OCI-M2 (cell line): ENCODE measurements around the gene ZRSR2.
"Not testable (repeated sequence)": the region's sequence is repeated elsewhere in the genome, so short reads cannot be mapped to it uniquely, and the experiment has no call there.

Source experiments
- DNase-seq: peaks from one replicate; lab custom pipeline; 2025; ENCODE audit not compliant: unreplicated experiment; lab: John Stamatoyannopoulos, UW

The ZRSR2 gene

DNA sequence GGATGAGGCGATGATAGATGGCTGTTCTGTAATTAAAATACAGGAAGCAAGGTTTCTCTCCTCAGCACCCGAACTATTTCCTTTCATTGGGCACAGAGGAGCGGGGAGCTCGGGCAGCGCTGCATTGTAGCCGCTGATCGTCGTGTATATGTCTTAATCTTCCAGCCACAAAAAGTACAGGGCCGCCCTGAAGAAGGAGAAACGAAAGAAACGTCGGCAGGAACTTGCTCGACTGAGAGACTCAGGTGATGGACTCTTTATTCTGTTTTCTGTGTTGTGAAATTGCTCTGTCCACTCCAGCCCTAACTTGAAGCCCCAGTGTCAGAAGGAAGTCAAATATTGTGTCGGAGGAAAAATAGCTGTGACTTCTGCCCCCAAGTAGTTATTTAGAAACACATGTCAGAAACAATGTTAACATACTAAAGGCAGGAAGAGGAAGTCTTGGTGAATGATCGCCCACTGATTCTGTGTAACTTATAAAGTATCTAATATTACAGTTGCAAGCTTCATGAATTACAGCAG is 546 bp downstream of the ZRSR2 start:
- DNase-seq, result peak; percentile 30

DNA sequence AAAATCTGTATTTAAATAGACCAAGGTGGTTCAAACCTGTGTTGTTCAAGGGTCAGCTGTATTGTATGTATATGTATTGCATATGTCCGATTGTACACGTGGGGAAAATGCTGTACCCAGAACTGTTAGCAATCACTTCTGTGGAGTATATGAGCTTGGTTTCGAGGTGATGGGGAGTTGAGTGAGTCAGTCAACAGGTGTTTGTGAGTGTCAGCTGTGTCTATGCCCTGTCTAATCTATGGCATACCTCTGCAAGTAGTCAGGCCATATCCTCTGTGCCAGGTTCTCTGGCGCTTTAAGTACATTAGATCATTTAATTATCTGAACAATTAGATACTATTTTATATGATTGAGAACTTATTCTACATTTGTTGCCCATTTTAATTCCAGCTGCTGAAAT is 7.4 kb downstream of the ZRSR2 start:
- no peak for DNase-seq

- no peak for DNase-seq
Measured at GRCh38 chrX:15804563-15804962, 14.3 kb downstream of the ZRSR2 start.

DNA sequence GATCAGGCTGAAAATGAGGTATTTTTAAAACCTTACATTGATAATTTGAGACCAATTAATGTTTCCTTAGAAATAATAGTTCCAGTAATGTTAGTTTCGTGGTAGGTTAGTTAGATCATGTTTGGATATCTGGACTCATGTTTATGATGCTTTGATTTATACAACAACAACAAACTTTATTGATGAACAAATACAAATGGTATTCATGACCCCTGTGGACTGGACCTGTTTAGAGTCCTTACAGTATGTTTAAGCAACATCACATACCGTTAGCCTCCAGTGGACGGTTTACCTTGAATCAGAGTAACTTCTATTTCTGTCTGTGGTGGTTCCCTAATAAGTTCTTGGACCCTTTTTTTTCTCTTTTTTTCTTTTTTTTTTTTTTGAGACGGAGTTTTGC is 18.0 kb downstream of the ZRSR2 start:
- no peak for DNase-seq

DNA sequence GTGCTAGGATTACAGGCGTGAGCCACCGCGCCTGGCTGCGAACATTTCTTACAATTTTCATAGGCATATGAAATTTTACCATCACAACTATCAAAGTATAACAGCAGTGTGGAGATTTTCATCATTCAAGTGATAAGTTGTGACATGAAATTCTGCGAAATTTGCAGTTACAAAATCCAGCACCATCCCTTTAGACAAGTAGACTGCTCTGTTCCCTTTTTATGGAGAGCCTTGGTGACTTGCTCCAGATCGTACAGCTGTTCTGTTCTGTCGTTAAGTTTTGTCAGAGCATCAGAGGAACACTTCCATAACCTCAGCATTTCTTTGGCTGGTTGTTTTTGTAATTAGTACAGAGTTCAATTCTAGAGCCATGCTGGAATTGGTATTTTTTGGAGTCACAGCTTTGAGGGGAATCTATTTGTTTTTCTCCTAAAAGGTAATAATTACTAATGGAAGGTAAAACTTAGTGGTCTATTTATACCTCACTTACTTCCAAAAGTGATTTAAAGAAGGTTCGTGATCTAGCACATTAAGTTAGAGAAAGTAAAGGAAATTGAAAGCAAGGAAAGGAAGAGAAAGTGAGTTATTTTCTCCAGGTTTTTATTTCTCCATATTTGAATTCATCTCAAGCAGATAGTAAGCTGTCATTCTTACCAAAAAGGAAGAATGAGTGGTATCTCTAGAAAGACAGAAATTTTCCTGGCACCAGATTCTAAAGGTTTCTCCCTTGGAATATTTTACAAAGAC is 22.1 kb downstream of the ZRSR2 start:
- DNase-seq, result no peak

- no peak for DNase-seq
Measured at GRCh38 chrX:15813416-15813815, 23.1 kb downstream of the ZRSR2 start.

DNA sequence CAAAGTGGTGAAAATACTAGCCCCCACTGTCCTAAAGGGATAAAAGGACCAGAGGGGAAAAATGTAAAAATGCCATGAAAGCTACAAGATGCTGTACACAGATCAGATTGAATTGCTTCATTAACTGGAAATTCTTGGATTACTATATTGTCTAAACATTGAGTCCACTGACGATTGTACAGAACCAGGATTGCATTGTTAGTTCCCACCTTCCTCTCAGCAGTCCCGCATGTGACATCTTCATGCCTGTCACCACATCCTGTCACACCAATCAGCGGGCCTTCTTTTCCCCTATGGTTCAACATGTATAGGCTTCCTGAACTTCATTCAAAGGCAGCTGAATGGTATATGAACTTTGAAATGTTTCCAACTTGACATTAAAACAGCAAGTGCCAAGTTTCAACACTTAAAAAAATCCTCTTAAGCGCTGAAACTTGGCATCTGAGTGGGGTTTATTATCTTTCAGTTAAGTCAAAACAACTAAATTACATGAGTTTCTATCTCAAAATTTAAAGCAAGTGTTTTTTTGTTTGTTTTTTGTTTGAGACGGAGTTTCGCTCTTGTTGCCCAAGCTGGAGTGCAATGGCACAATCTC is 24.6 kb downstream of the ZRSR2 start:
- DNase-seq, result no peak

- DNase-seq, result no peak
Measured at GRCh38 chrX:15815779-15816437, 25.6 kb downstream of the ZRSR2 start.

DNA sequence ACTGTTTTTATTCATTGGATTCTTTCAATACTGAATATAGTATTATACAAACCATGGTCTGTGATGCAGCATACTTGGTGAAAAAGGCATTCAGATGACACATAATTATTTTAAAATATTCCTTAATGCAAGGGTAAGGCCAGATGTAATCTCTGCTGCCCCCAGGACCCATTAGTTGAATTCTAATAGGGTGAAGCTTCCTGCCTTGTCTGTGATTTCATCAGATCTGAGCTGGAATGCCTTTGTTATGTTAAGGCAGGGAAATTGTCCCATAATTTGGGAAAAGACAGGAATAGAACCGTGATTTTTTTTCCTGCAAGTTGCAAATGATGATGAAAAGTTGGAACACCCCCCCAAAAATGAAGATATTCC is 26.1 kb downstream of the ZRSR2 start:
- DNase-seq, result no peak

DNA sequence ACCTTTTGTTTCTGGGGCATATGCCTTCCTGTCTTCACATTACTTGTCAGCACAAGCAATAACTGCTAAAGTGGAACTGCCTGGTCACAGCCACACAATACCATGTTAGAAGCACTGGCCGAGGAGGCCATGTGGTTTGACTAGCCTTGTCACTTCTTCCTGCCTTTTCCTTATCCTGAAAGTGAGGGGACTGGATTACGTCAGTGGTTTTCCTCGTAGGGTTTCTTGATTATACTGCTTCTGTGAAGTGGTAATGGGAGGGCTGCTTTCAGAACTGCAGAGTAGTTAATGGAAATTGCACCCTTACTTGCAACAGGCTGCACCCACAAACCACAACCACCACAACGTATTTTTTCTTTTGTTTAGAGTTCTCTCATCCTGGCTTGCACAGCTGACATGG is 26.6 kb downstream of the ZRSR2 start:
- DNase-seq, result no peak

GRCh38 chrX:15820106-15821073 is 30.1 kb downstream of the ZRSR2 start:
- no peak for DNase-seq

- no peak for DNase-seq
Measured at GRCh38 chrX:15822922-15823321, 32.6 kb downstream of the ZRSR2 start.

DNA sequence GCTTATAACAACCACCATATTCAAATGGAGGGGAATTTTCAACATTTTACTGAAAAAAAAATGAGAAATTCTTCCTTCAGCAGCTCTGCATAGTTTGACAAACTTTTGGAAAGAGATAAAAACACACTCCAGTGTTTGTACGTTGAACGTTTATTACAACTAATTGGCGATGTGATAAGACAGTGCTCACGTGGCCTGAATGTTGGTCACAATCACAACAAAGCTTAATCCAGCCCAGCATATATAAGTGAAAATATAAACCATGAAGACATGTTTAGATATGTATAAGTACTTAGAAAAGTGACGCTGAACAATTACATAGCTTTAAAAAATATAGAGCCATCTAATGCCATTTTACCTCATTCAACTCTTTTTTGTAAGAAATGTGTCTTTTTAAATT is 35.7 kb downstream of the ZRSR2 start:
- DNase-seq, result no peak

- DNase-seq, result no peak
Measured at GRCh38 chrX:15829217-15829616, 38.9 kb downstream of the ZRSR2 start.

DNA sequence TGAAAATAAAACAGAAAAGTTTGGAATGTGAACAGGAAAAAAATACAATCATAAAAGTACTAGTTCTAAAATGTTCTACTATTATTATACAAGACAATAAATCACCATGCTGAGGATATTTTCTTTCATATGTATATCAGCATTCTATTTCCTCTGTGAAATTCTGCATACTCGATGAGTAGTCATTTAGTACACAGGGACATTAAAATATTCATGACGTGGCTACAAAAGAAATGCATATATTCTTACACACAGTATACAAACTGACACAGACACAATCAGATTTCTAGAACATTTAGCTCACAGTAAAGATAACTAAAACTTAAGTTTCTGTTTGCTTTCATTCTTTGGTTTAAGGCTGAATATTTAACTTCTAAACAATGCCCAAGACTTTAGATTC is 41.1 kb downstream of the ZRSR2 start:
- DNase-seq, result not testable (repeated sequence)

- DNase-seq, result no peak
Measured at GRCh38 chrX:15834053-15834452, 43.8 kb downstream of the ZRSR2 start.

DNA sequence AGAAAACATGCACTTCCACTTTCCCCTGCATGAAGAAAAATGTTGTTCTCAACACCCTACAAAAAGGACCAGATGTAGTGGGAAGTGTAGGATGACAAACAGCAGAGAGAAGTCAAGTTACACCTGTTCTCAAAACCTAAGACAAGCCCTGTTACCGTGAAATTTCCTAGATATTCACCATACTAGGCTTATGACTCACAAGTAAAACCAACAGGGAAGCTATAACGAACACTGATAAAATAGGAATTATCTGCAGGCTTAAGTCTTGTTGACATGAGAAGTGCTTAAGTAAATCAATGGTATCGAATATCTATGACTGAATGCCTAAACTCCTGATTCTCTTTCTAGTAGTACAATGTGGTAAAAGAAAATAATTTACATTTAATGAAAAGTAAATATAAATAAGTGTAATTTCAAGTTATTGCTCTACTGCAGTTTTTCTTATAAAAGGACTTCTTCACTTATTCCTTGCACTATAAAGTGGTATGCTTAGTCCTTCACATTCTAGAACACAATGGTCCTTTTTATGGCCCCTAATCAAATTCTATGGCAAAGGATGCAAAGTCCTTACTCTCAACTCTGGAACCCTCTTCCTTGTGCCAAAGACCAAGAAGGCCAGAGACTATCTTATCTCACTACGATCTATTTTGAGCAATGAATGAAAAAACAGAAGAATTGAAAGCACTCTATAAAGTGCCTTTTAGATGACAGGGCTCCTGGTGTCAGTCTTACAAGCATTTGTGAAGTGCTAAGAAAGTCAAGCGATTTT is 44.7 kb downstream of the ZRSR2 start:
- no peak for DNase-seq

DNA sequence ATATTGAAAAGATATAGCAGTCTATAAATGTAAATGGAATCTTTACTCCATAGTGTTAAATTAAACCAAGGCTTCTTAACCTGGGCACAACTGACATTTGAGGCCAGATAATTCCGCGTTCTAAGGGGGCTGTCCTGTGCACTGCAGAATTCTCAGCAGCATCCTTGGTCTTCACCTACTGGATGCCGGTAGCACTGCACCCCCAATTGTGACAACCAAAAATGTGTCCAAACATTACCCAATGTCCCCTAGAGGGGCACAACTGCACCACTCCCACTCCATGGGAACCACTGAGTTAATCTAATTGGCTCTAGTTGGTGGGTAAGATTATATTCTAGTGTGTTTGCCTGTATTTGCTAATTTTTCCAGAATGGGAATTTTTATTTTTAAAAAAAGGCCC is 47.7 kb downstream of the ZRSR2 start:
- no peak for DNase-seq

GRCh38 chrX:15841853-15842516 is 51.7 kb downstream of the ZRSR2 start:
- DNase-seq, result no peak

- DNase-seq, result no peak
Measured at GRCh38 chrX:15843960-15844359, 53.7 kb downstream of the ZRSR2 start.
